Neural progenitor cell (in vitro differentiated cells): ENCODE data around the gene PARP4. TPM values are rescaled to one million over a fixed set of nuclear protein-coding genes. Genes with fewer than 3 reads are reported as not detected.
"Not testable (repeated sequence)": the region's sequence is repeated elsewhere in the genome, so short reads cannot be mapped to it uniquely, and the experiment has no call there.

Source experiments
- DNase-seq: peaks from one replicate; pipeline ENCODE4 v3.0.0-alpha.2; 2016; ENCODE audit warnings: low spot score
- H2AFZ ChIP-seq: fragments of 200-600 bp; sonication (generic); replicated peaks from 2 replicates; pipeline ENCODE4 v1.6.1; 2016; ENCODE audit warnings: antibody characterized with exemption
- H3F3A ChIP-seq: fragments of 200-600 bp; sonication (generic); 2 replicates; pipeline ENCODE4 v1.6.1; 2016; ENCODE audit warnings: antibody characterized with exemption, low read depth
- H3K27ac ChIP-seq: fragments of 200-600 bp; sonication (generic); 2 replicates; pipeline ENCODE4 v1.5.1; 2016; ENCODE audit warnings: mild to moderate bottlenecking
- H3K27me3 ChIP-seq: fragments of 200-600 bp; sonication (generic); 2 replicates; pipeline ENCODE4 v1.6.1; 2016; ENCODE audit warnings: mild to moderate bottlenecking, moderate library complexity
- H3K36me3 ChIP-seq: fragments of 200-600 bp; sonication (generic); 2 replicates; pipeline ENCODE4 v1.5.1; 2016
- H3K4me1 ChIP-seq: fragments of 200-600 bp; sonication (generic); 2 replicates; pipeline ENCODE4 v1.6.1; 2016; ENCODE audit warnings: mixed run types
- H3K4me2 ChIP-seq: fragments of 200-600 bp; sonication (generic); 2 replicates; pipeline ENCODE4 v1.6.1; 2016
- H3K4me3 ChIP-seq: fragments of 200-600 bp; sonication (generic); 2 replicates; pipeline ENCODE4 v1.5.1; 2016
- H3K79me2 ChIP-seq: fragments of 200-600 bp; sonication (generic); 2 replicates; pipeline ENCODE4 v1.6.1; 2016; ENCODE audit warnings: low read depth
- H3K9ac ChIP-seq: fragments of 200-600 bp; sonication (generic); 2 replicates; pipeline ENCODE4 v1.6.1; 2016
- H3K9me3 ChIP-seq: fragments of 200-600 bp; sonication (generic); 2 replicates; pipeline ENCODE4 v1.5.1; 2016; ENCODE audit warnings: low read depth
- H4K20me1 ChIP-seq: fragments of 200-600 bp; sonication (generic); 2 replicates; pipeline ENCODE4 v1.6.1; 2016; ENCODE audit warnings: low read depth
- H3K27ac Mint-ChIP-seq: 3 replicates; pipeline ENCODE4 v1.8.0; 2021; ENCODE audit warnings: mixed read lengths
- H3K27me3 Mint-ChIP-seq: 2 replicates; pipeline ENCODE4 v1.8.0; 2022; ENCODE audit warnings: low read depth, mild to moderate bottlenecking, inconsistent platforms, moderate library complexity, mixed read lengths; ENCODE audit not compliant: insufficient read depth
- H3K36me3 Mint-ChIP-seq: 3 replicates; pipeline ENCODE4 v1.8.0; 2021; ENCODE audit warnings: mixed read lengths
- H3K4me1 Mint-ChIP-seq: 3 replicates; pipeline ENCODE4 v1.8.0; 2021; ENCODE audit warnings: mixed read lengths
- H3K4me3 Mint-ChIP-seq: 3 replicates; pipeline ENCODE4 v1.8.0; 2021; ENCODE audit warnings: mild to moderate bottlenecking, moderate library complexity, mixed read lengths
- H3K9me3 Mint-ChIP-seq: 3 replicates; pipeline ENCODE4 v1.8.0; 2020; ENCODE audit warnings: mixed read lengths
- CTCF ChIP-seq: fragments of 200-600 bp; sonication (generic); IDR thresholded peaks from 2 replicates; pipeline ENCODE4 v1.5.1; 2017; ENCODE audit warnings: antibody characterized with exemption, mild to moderate bottlenecking
- EZH2 ChIP-seq: fragments of 200-600 bp; sonication (generic); IDR thresholded peaks from 2 replicates; pipeline ENCODE4 v1.6.1; 2017; ENCODE audit warnings: antibody characterized with exemption, mild to moderate bottlenecking, moderate library complexity
- EZH2phosphoT487 ChIP-seq: fragments of 200-600 bp; sonication (generic); IDR thresholded peaks from 2 replicates; pipeline ENCODE4 v1.6.1; 2017; ENCODE audit warnings: antibody characterized with exemption
- total RNA-seq: library from RNA; depleted of rRNA; stranded (reverse); fragments of >200 nt; gene quantifications from 2 replicates; pipeline ENCODE4 v1.2.3, GENCODE V29; 2015; ENCODE audit warnings: low replicate concordance

The PARP4 gene
- total RNA-seq, 1 donor from 2014 or later = 44.6 TPM

GRCh38 chr13:24456396-24456795, 56.2 kb downstream of the PARP4 start:
- no peak overlapping the region for H3K27ac Mint-ChIP-seq
- no peaks in the 10 kb centered on the region for H4K20me1 ChIP-seq
- no peak overlapping the region for H3K4me3 Mint-ChIP-seq
- no peaks in the 10 kb centered on the region for H3K9me3 Mint-ChIP-seq
- no peaks in the 10 kb centered on the region for H3F3A ChIP-seq
- no peak overlapping the region for H3K9ac ChIP-seq
- H3K4me2 ChIP-seq = no peak overlapping the region
- TF ChIP-seq EZH2phosphoT487 = no peak
- no peak for TF ChIP-seq EZH2
- no peak for TF ChIP-seq CTCF
- H3K4me1 ChIP-seq = no peaks in the 10 kb centered on the region
- DNase-seq = no peak
- H3K9me3 ChIP-seq = no peaks in the 10 kb centered on the region
- H3K27me3 ChIP-seq = no peaks in the 10 kb centered on the region
- peaks cover 2% of the 10 kb centered on the region for H3K27me3 Mint-ChIP-seq
- H3K36me3 Mint-ChIP-seq = peaks cover 22% of the 10 kb centered on the region
- H3K4me3 ChIP-seq = no peak overlapping the region
- H3K36me3 ChIP-seq = peaks cover 15% of the 10 kb centered on the region
- H3K27ac ChIP-seq = no peak overlapping the region
- H3K79me2 ChIP-seq = no peaks in the 10 kb centered on the region
- H2AFZ ChIP-seq = no peak overlapping the region
- no peaks in the 10 kb centered on the region for H3K4me1 Mint-ChIP-seq

DNA sequence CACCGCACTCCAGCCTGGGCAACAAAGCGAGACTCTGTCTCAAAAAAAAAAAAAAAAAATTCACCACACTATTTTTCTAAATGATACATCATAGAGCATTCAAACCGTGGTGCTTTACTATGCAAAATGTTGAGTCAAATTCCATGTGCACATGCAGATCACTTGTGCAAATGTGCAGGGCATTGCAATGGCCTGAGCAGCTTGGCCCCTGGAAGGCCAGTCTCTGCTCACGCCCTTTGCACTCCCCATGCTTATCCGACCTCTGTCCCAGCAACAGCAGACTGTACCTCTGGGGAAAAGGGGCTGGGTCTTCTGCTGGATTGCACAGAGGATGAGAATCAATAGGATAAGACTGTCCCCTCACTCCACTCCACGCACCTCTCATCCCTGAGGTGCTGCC, 58.5 kb downstream of the PARP4 start:
- Histone ChIP-seq H3K27me3 (no peaks in the 10 kb centered on the region), H3K4me3 (no peak overlapping the region), H3K79me2 (no peaks in the 10 kb centered on the region), H3F3A (no peaks in the 10 kb centered on the region), H4K20me1 (no peaks in the 10 kb centered on the region), H3K4me1 (no peaks in the 10 kb centered on the region), H3K9ac (no peak overlapping the region), H3K27ac (no peak overlapping the region), H3K36me3 (peaks cover 6% of the 10 kb centered on the region), H2AFZ (no peak overlapping the region), H3K4me2 (no peak overlapping the region), H3K9me3 (no peaks in the 10 kb centered on the region)
- DNase-seq = no peak
- H3K27me3 Mint-ChIP-seq = peaks cover 2% of the 10 kb centered on the region
- H3K27ac Mint-ChIP-seq = peak overlapping the region; percentile 21
- TF ChIP-seq EZH2 = no peak
- TF ChIP-seq CTCF = no peak
- no peak for TF ChIP-seq EZH2phosphoT487
- no peaks in the 10 kb centered on the region for H3K4me1 Mint-ChIP-seq
- H3K36me3 Mint-ChIP-seq = peaks cover 25% of the 10 kb centered on the region
- H3K4me3 Mint-ChIP-seq = no peak overlapping the region
- H3K9me3 Mint-ChIP-seq = no peaks in the 10 kb centered on the region

DNA sequence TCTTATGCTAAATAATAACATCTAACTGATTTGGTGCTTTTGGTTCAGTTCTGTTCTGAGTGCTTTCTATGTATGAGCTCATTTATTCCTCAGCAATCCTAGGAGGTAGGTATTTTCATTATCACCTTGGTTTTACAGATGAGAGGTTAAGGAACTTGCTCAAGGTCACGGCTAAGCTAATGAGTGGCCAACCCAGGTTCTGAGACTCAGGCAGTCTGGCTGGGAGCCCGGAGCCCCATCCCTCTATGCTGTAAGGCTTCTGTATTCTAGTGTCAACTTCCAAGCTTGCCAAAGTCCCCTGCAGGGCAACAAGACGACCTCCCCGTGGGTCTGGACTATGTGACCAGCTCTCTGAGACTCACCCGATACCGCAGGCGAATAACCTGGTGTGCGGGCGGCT, 60.5 kb downstream of the PARP4 start:
- no peak overlapping the region for H3K4me2 ChIP-seq
- TF ChIP-seq EZH2phosphoT487 (no peak), CTCF (no peak), EZH2 (no peak)
- no peaks in the 10 kb centered on the region for H3K9me3 ChIP-seq
- no peak overlapping the region for H3K27ac ChIP-seq
- H3K27me3 Mint-ChIP-seq = no peaks in the 10 kb centered on the region
- no peaks in the 10 kb centered on the region for H3K9me3 Mint-ChIP-seq
- peaks cover 28% of the 10 kb centered on the region for H3K36me3 Mint-ChIP-seq
- no peaks in the 10 kb centered on the region for H3K4me1 Mint-ChIP-seq
- no peak overlapping the region for H2AFZ ChIP-seq
- H3K4me1 ChIP-seq = no peaks in the 10 kb centered on the region
- no peak overlapping the region for H3K4me3 ChIP-seq
- DNase-seq = no peak
- H3F3A ChIP-seq = no peaks in the 10 kb centered on the region
- H3K79me2 ChIP-seq = no peaks in the 10 kb centered on the region
- no peak overlapping the region for H3K4me3 Mint-ChIP-seq
- no peaks in the 10 kb centered on the region for H4K20me1 ChIP-seq
- no peaks in the 10 kb centered on the region for H3K36me3 ChIP-seq
- no peaks in the 10 kb centered on the region for H3K27me3 ChIP-seq
- no peak overlapping the region for H3K9ac ChIP-seq
- H3K27ac Mint-ChIP-seq = no peak overlapping the region

- Histone ChIP-seq H3K4me1 (no peaks in the 10 kb centered on the region), H3K79me2 (no peaks in the 10 kb centered on the region), H3K9ac (no peak overlapping the region), H3F3A (no peaks in the 10 kb centered on the region), H3K36me3 (peaks cover 3% of the 10 kb centered on the region), H3K27ac (no peak overlapping the region), H2AFZ (no peak overlapping the region), H3K4me3 (no peak overlapping the region), H3K9me3 (no peaks in the 10 kb centered on the region), H3K4me2 (no peak overlapping the region), H3K27me3 (no peaks in the 10 kb centered on the region), H4K20me1 (no peaks in the 10 kb centered on the region)
- no peak for TF ChIP-seq EZH2
- TF ChIP-seq CTCF = no peak
- no peak for TF ChIP-seq EZH2phosphoT487
- H3K27me3 Mint-ChIP-seq = no peaks in the 10 kb centered on the region
- peaks cover 34% of the 10 kb centered on the region for H3K36me3 Mint-ChIP-seq
- DNase-seq = no peak
- H3K4me3 Mint-ChIP-seq = no peak overlapping the region
- H3K4me1 Mint-ChIP-seq = no peaks in the 10 kb centered on the region
- peak overlapping the region; percentile 33 for H3K27ac Mint-ChIP-seq
- no peaks in the 10 kb centered on the region for H3K9me3 Mint-ChIP-seq
Observed at GRCh38 chr13:24450530-24450929, 62.0 kb downstream of the PARP4 start.

DNA sequence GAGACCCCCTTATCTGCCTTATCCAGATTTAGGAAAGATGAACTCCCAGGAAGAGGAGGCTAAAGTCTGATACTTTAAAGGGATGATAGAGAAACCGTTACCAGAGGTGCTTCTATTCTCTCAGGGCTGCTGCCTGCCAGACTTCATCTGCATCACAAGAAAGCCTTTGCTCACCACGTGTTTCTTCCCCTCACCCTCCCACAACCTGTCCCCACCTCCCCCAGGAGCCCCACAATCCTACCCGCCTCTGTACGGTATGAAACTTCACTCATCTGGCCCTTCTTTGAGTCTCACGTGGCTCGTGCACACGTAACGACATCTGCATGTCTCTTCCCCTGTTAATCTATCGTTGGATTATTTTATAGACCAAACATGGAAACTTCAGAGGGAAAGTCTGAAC, 67.7 kb downstream of the PARP4 start:
- not testable (repeated sequence) for H3K4me1 Mint-ChIP-seq, H3K36me3 ChIP-seq, H3K4me2 ChIP-seq, H3K9ac ChIP-seq, H3F3A ChIP-seq, H3K27ac Mint-ChIP-seq, H3K9me3 Mint-ChIP-seq, H3K4me3 ChIP-seq, H4K20me1 ChIP-seq, H3K27me3 ChIP-seq, DNase-seq, H3K9me3 ChIP-seq, H3K4me3 Mint-ChIP-seq, H2AFZ ChIP-seq, H3K4me1 ChIP-seq, H3K79me2 ChIP-seq, H3K27ac ChIP-seq, H3K27me3 Mint-ChIP-seq
- H3K36me3 Mint-ChIP-seq = peaks cover 31% of the 10 kb centered on the region
